GOT3 (cell line): Measurements from ENCODE around the gene NDUFS6.
"Not testable (repeated sequence)": the region's sequence is repeated elsewhere in the genome, so short reads cannot be mapped to it uniquely, and the experiment has no call there.

Experiments
- DNase-seq: peaks from one replicate; lab custom pipeline; 2025; ENCODE audit warnings: mixed read lengths; lab: John Stamatoyannopoulos, UW

The NDUFS6 gene

DNA sequence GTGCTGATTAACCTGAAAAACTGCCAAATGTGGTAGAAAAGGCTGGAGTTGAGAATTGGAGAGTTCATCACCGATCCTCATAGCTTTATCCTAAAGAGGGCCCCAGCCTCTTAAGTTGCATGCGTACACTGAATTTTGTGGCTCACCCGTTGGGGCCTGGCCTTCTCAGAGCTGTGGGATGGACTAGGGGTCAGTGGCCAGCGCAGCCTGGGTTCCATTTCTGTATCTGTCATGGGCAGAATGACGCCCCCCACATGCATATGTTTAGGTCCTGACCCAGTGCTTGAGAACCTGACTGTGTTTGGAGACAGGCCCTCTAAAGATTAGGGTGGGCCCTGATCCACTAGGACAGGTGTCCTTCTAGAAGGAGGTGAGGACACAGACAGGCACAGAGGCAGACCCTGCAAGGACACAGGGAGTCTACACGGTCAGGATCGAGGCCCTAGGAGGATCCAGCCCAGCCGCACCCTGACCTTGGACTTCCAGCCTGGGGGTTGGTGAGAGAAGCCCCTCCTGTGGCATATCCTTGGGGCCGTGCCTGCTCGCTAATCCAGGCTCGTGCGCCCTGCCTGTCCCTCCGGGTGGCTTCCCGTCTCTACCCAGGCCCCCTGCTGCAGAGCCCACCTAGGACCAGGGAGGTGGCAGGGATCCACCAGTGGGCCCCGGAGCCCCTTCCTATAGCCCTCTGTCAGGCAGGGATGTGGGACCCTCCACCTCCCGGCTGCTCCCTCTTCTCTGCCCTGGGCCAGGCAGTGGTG lies 32.2 kb downstream of the NDUFS6 start:
- DNase-seq = no peak

DNA sequence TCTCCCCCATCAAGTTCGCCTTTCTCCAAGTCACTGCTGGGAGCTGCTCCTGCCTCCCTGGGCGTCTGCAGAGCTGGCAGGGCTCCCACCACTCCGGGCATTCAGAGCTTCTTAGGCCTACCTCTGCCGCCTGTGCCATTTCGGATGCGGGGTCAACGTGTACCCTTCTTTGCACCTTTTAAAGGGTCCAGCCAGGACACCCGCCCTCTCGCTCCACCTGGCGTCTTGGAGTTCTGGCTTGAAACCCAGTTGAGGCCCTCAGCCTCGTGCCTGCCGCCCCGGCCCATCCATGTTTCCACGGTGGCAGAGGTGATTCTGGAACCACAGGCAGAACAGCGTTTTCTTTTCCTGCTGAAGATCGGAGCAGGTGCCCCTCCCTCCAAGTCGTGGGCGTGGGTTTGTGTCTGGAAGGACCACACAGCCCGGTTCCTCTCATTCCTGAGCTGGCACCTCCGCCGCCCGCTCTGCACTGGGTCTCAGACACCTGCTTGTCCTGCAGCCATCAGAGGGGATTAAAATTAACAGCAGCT lies 32.9 kb downstream of the NDUFS6 start:
- DNase-seq = no peak

DNA sequence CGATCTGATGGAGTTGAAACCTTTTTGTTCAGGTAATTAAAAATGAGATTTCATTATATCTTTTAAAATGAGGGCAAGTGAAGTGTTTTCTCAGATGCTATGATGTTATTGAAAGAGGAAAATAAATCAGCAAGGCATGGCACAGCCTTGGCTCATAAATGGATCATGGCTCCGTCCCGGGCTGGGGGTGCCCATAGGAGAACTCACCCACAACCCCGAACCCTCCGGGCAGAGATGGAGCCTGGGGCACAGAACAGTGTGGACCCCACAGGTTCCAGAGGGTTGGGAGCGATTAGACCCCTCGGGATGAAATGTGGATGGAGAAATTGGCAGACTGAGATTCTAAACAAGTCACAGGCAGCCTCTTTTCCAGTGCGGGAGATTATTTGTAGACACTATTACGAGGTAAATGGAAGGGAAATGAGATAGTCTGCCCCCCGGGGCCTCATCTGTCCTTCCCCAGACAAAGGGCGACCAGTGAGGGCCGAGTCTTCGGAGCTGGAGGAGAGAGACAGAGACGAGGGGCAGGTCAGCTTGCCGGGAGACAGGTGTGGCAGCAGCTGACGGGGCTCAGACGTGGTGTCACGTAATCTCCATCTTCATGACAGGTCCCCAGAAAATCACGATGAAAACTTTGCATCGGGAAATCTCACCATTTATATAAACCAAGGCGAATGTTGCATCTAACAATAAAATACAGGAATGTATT lies 33.7 kb downstream of the NDUFS6 start:
- no peak for DNase-seq

DNA sequence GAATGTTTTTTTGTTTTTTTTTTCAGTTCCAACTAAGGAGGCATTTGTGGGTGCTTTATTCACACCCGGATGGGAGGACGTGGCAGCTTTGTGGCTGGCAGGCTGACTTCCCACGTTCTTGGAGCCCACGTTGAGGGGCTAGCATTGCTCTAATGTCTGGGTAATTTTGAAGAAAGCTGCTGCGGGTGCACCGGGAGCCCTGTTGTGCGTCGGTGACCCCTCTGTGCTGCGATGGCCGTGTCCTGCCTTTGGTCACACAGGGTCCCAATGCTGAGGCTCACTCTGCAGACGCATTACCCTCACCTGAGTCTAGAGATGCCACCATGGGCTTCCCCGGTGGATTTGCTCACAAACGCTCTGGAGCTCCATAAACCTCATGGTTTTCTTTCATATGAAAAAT lies 34.2 kb downstream of the NDUFS6 start:
- no peak for DNase-seq

- no peak for DNase-seq
These were observed 35.1 kb downstream of the NDUFS6 start for GRCh38 chr5:1836176-1836890.

GRCh38 chr5:1836891-1837880 lies 36.0 kb downstream of the NDUFS6 start:
- DNase-seq = no peak

DNA sequence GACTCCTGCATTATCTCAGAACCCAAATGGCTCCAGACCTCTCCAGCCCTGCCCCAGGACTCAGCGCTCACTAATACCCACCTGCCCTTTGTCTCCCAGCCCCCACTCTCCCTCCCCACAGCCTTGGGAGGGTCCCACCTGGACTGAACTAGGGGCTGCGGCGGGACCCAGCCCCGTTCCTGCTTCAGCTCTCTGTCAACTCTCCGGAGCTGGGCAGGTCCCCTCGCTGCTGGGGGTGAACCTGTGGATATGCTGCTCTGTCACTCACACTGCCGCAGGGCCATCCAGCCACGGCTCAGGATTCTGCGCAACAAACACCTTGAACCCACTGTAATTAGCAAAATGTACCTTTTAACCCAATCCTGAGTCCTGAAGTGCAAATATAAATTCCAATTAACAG lies 36.8 kb downstream of the NDUFS6 start:
- no peak for DNase-seq

GRCh38 chr5:1840071-1840547 lies 38.9 kb downstream of the NDUFS6 start:
- DNase-seq = no peak

DNA sequence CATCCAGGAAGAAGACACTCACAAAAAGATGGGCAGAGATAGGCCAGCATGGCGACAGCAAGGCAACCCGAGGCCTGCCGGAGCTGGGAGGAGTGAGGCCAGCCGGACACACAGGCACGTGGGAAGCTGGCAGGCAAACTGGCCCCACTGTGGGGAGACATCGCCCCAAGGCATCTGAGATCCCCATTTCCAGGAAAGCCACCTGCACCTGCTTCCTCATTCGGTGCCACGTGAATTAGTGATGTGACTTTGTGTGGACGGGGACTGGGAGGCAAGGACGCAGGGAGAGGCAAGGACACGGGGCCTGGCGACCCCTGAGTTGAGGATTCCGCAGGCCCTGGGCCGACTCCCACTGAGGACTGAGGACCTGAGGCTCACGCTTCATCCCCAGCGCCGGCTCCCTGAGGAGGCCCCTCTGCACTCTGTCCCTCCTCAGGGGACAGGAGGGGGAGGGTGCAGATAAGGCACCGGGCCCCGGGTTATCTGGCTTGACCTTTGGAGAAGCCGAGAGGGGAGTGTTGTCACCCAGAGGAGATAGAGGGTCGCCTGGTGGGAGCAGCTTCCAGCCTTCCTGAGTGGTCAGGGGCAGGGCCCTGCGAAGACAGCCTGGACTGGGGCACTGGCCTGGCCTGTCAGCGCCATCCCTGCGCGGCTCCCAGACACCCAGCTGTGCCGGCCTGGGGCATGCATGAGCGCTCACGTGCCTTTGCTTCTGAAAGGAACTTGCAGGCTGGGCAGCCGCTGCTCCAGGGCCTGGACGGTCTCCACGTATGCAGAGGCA lies 39.7 kb downstream of the NDUFS6 start:
- no peak for DNase-seq

DNA sequence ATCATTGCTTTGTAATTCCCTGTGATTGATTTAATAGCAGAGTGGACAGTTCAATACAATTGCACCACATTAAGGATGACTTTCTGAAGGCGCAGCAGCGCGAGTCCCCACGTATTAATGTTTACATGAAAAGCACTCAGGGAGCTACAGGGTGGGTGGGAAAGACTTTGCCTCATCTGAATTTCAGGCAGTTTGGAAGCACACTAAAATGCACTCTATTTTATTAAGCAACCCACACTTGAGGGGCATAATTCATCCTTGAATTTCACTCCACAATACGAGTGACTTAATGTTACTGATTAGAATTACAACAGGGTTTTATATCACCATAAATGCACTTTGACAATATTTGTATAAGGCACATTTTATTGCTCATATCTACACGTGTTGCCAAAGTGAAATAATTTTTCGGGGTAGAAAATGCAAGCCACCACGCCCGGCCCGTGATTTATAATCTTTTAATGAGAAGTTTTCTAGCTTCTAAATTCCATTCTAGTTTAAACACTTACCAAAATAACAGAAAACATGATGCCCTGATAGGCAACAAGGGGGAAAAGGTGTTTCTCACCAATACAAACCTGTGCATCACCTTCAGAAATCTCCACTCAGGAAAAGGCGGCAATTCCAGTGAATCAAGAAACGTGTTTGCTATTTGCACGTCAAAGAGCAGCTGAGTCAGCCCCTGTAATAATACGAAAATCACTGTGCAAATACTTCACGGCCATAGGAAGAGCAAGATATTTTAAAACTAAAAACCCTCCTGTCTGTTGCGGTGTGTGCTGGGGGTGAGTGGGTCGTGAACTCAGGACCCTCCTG lies 41.0 kb downstream of the NDUFS6 start:
- no peak for DNase-seq

DNA sequence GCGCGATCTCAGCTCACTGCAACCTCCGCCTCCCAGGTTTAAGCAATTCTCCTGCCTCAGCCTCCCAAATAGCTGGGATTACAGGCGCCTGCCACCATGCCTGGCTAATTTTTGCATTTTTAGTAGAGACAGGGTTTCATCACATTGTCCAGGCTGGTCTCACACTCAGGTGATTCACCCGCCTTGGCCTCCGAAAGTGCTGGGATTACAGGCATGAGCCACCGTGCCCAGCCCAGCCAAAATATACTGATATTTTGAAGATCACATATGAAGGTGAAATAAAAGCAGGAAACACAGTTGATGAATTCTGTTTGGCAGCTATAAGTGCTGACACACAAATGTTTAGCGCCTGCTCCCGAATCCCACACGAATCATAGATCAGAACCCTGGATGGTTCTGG lies 42.6 kb downstream of the NDUFS6 start:
- DNase-seq = not testable (repeated sequence)

- no peak for DNase-seq
These were observed 43.7 kb downstream of the NDUFS6 start for GRCh38 chr5:1844708-1845436.

DNA sequence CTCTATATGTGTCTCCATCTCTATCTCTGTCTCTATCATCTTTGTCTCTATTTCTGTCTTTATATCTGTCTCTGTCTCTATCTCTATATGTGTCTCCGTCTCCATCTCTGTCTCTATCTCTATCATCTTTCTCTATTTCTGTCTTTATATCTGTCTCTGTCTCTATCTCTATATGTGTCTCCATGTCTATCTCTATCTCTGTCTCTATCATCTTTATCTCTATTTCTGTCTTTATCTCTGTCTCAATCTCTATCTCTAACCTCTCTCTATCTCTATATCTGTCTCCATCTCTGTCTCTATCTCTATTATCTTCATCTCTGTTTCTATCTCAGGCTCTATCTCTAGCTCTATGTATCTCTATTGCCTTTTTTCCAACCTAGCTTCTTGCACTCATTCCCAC lies 44.5 kb downstream of the NDUFS6 start:
- DNase-seq = no peak

GRCh38 chr5:1846583-1846982 lies 45.4 kb downstream of the NDUFS6 start:
- no peak for DNase-seq

DNA sequence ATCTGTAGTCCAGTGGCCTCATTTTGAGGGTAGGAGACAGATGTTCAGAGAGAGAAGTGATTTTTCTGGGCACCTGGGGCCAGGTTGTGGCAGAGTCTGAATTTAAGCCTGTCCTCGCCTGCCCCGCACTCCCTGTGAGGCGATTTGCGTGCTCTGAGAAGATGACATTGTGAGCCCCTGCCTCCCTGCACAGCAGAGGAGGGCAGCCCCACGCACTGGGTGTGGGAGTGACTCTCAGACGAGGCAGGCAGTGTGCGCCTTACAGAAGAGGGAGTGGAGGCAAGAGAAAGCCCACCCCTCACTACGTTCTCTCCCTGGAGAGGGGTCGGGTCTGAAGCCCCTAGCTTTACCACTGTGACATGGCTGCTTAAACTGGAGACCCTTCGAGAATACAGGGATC lies 45.8 kb downstream of the NDUFS6 start:
- no peak for DNase-seq

- no peak for DNase-seq
These were observed 46.4 kb downstream of the NDUFS6 start for GRCh38 chr5:1847611-1848010.

GRCh38 chr5:1850324-1851154 lies 49.3 kb downstream of the NDUFS6 start:
- no peak for DNase-seq

DNA sequence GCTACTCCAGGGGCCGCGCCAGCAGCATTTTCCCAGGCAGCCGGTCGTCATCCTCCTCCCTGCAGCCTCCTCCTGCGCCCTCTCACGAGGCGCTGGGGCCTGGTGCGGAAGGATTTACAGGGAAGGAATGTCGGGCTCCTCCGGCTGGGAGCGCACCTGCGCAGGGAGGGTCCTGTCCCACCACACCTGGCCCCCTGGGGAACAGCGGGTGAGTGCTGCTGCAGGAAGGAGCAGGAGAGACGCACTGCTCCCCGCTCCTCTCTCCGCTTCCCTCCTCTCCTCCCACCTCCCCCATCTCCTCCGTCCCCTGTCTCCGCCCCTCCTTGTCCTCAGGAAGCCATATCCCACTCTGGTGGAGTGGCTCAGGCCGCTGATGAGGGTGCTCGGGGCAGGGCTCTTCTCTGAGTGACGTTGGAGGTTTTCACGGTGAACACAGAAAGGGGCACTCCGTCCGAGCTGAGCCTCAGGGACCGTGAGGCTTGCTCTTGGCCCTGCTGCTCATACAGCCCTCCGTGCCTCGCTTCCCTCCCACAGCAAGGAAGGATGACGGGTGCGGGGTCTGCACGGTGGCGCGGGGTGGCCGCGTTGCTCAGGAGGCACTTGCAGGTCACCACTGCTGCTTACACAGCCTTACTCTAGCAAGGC lies 50.2 kb downstream of the NDUFS6 start:
- no peak for DNase-seq
